ENCODE data around the gene MLF2.
"Not testable (repeated sequence)": the region's sequence is repeated elsewhere in the genome, so short reads cannot be mapped to it uniquely, and the experiment has no call there.

The MLF2 gene

GRCh38 chr12:6724409-6724797, 28.5 kb downstream of the MLF2 start:
- DNase-seq (ENCODE audit: low read depth, low spot score) = no peak
- CTCF ChIA-PET = interaction anchor here (0.7 to 5.9 kb wide), 9 partner anchors 10 to 105 kb away, joined by 3 to 52 read pairs (median 13); partner anchors contain the start of genes MLF2 and PTMS

GRCh38 chr12:6723607-6724408, 29.1 kb downstream of the MLF2 start, which contains the start of gene COPS7A:
TSS of gene COPS7A (plus strand) at chr12:6724046. CDS start at chr12:6724657, 611 bp downstream.
- TF ChIP-seq CTCF (IDR thresholded peaks at IDR 0.05; ENCODE audit: insufficient read depth, low read length, missing control alignments) = no peak
- POLR2A ChIA-PET = interaction anchor here (0.6 to 2.0 kb wide), 14 partner anchors 9 to 190 kb away, joined by 3 to 30 read pairs (median 4); partner anchors contain the start of genes GAPDH, MLF2, P3H3 and PTMS
- CTCF ChIA-PET = interaction anchor here (0.7 to 5.9 kb wide), 13 partner anchors 9 to 151 kb away, joined by 3 to 52 read pairs (median 4); partner anchors contain the start of genes MLF2 and PTMS
- peak; percentile 84 for DNase-seq (ENCODE audit: low read depth, low spot score)
- H3K4me3 ChIP-seq (ENCODE audit: low read depth, low read length) = peak within 1 kb of the TSS; percentile 56

More at GRCh38 chr12:6724409-6724797, 28.5 kb downstream of the MLF2 start:
- no peak for TF ChIP-seq CTCF (IDR thresholded peaks at IDR 0.05; ENCODE audit: insufficient read depth, low read length, missing control alignments)
- H3K4me3 ChIP-seq (ENCODE audit: low read depth, low read length) = peak overlapping the region; percentile 56
- POLR2A ChIA-PET = interaction anchor here (0.6 to 2.0 kb wide), 13 partner anchors 8 to 190 kb away, joined by 3 to 30 read pairs (median 5); partner anchors contain the start of genes GAPDH, MLF2, P3H3 and PTMS

GRCh38 chr12:6722863-6723262, 30.1 kb downstream of the MLF2 start:
- no peak for DNase-seq (ENCODE audit: low read depth, low spot score)
- no peak for TF ChIP-seq CTCF (IDR thresholded peaks at IDR 0.05; ENCODE audit: insufficient read depth, low read length, missing control alignments)
- CTCF ChIA-PET = interaction anchor here (1.0 to 5.9 kb wide), 9 partner anchors 12 to 150 kb away, joined by 3 to 52 read pairs (median 13); partner anchors contain the start of genes MLF2 and PTMS
- no peak overlapping the region for H3K4me3 ChIP-seq (ENCODE audit: low read depth, low read length)
- POLR2A ChIA-PET = interaction anchor here (1.5 to 1.8 kb wide), 2 partner anchors 10 to 34 kb away, joined by 6 to 19 read pairs; partner anchors contain the start of gene ZNF384

- no peak for TF ChIP-seq CTCF (IDR thresholded peaks at IDR 0.05; ENCODE audit: insufficient read depth, low read length, missing control alignments)
- ChIA-PET POLR2A (no interaction called here), CTCF (no interaction called here)
- H3K4me3 ChIP-seq (ENCODE audit: low read depth, low read length) = no peak overlapping the region
- no peak for DNase-seq (ENCODE audit: low read depth, low spot score)
Measured at GRCh38 chr12:6716874-6717437, 36.0 kb downstream of the MLF2 start.

GRCh38 chr12:6716031-6716873, 36.7 kb downstream of the MLF2 start:
- CTCF ChIA-PET; DNase-seq (ENCODE audit: low read depth, low spot score); H3K4me3 ChIP-seq (ENCODE audit: low read depth, low read length); POLR2A ChIA-PET: not testable (repeated sequence)

- no peak for TF ChIP-seq CTCF (IDR thresholded peaks at IDR 0.05; ENCODE audit: insufficient read depth, low read length, missing control alignments)
- no peak for DNase-seq (ENCODE audit: low read depth, low spot score)
- ChIA-PET CTCF (interaction anchor here (1.4 to 3.8 kb wide), 3 partner anchors 11 to 45 kb away, joined by 3 to 11 read pairs (median 7); partner anchors contain the start of gene MLF2), POLR2A (interaction anchor here (1.8 kb wide), 1 partner anchor 15 kb away, joined by 6 read pairs; the partner anchor contains the start of gene COPS7A)
- H3K4me3 ChIP-seq (ENCODE audit: low read depth, low read length) = no peak overlapping the region
Measured at GRCh38 chr12:6708960-6709394, 44.0 kb downstream of the MLF2 start.

GRCh38 chr12:6708351-6708750, 44.6 kb downstream of the MLF2 start:
- POLR2A ChIA-PET = interaction anchor here (1.8 kb wide), 1 partner anchor 16 kb away, joined by 6 read pairs; the partner anchor contains the start of gene COPS7A
- not testable (repeated sequence) for DNase-seq (ENCODE audit: low read depth, low spot score); H3K4me3 ChIP-seq (ENCODE audit: low read depth, low read length)
- CTCF ChIA-PET = interaction anchor here (2.2 to 3.8 kb wide), 2 partner anchors 10 to 45 kb away, joined by 7 to 11 read pairs; partner anchors contain the start of gene MLF2
